Loucy (cell line): ENCODE data around the gene BAIAP2L1.

ENCODE experiments used
- H2AFZ ChIP-seq: fragments of 200-600 bp; sonication (generic); 2 replicates; pipeline ENCODE4 v1.6.0; 2016; ENCODE audit warnings: antibody characterized with exemption, mild to moderate bottlenecking, low read length, moderate library complexity
- H3F3A ChIP-seq: fragments of 200-600 bp; 2 replicates; pipeline ENCODE4 v1.6.0; 2016; ENCODE audit warnings: antibody characterized with exemption, low read depth, mild to moderate bottlenecking
- H3K27me3 ChIP-seq: fragments of 200-600 bp; sonication (generic); 2 replicates; pipeline ENCODE4 v1.6.1; 2014; ENCODE audit warnings: low read length, mild to moderate bottlenecking; ENCODE audit not compliant: insufficient read depth, poor library complexity, severe bottlenecking
- H3K36me3 ChIP-seq: fragments of 200-600 bp; sonication (generic); 2 replicates; pipeline ENCODE4 v1.6.1; 2016; ENCODE audit warnings: low read length; ENCODE audit not compliant: insufficient read depth
- H3K4me1 ChIP-seq: fragments of 200-600 bp; sonication (generic); 2 replicates; pipeline ENCODE4 v1.5.1; 2014; ENCODE audit warnings: low read length, mild to moderate bottlenecking; ENCODE audit not compliant: insufficient read depth, poor library complexity, severe bottlenecking
- H3K4me2 ChIP-seq: fragments of 200-600 bp; sonication (generic); 2 replicates; pipeline ENCODE4 v1.6.0; 2014; ENCODE audit warnings: antibody characterized with exemption, low read length, low read depth, mild to moderate bottlenecking; ENCODE audit not compliant: poor library complexity, severe bottlenecking
- H3K4me3 ChIP-seq: fragments of 200-600 bp; sonication (generic); 2 replicates; pipeline ENCODE4 v1.5.1; 2014; ENCODE audit warnings: low read length, mild to moderate bottlenecking, mixed read lengths; ENCODE audit not compliant: poor library complexity, severe bottlenecking
- H3K79me2 ChIP-seq: fragments of 200-600 bp; sonication (generic); 2 replicates; pipeline ENCODE4 v1.6.1; 2014; ENCODE audit warnings: low read length; ENCODE audit not compliant: insufficient read depth
- H3K9ac ChIP-seq: fragments of 200-600 bp; sonication (generic); 2 replicates; pipeline ENCODE4 v1.6.0; 2014; ENCODE audit warnings: mild to moderate bottlenecking, low read depth, low read length, moderate library complexity; ENCODE audit not compliant: poor library complexity, severe bottlenecking
- H3K9me2 ChIP-seq: fragments of 200-600 bp; sonication (generic); replicated peaks from 2 replicates; pipeline ENCODE4 v1.6.1; 2016; ENCODE audit warnings: low read depth, low read length, mixed read lengths
- H3K9me3 ChIP-seq: fragments of 200-600 bp; sonication (generic); 2 replicates; pipeline ENCODE4 v1.6.1; 2014; ENCODE audit warnings: mild to moderate bottlenecking, antibody characterized with exemption, low read length, low read depth; ENCODE audit not compliant: insufficient read depth
- H4K20me1 ChIP-seq: fragments of 200-600 bp; sonication (generic); 2 replicates; pipeline ENCODE4 v1.6.0; 2014; ENCODE audit warnings: antibody characterized with exemption, low read length, mild to moderate bottlenecking; ENCODE audit not compliant: insufficient read depth, poor library complexity, severe bottlenecking
- CTCF ChIP-seq: fragments of 200-600 bp; sonication (generic); conservative IDR thresholded peaks from 2 replicates; pipeline ENCODE4 v1.5.1; 2014; ENCODE audit warnings: mild to moderate bottlenecking, antibody characterized with exemption, low read length
- EZH2phosphoT487 ChIP-seq: fragments of 200-600 bp; IDR thresholded peaks from 2 replicates; pipeline ENCODE4 v1.6.1; 2018; ENCODE audit warnings: antibody characterized with exemption, mild to moderate bottlenecking, moderate library complexity, borderline replicate concordance

The BAIAP2L1 gene

DNA sequence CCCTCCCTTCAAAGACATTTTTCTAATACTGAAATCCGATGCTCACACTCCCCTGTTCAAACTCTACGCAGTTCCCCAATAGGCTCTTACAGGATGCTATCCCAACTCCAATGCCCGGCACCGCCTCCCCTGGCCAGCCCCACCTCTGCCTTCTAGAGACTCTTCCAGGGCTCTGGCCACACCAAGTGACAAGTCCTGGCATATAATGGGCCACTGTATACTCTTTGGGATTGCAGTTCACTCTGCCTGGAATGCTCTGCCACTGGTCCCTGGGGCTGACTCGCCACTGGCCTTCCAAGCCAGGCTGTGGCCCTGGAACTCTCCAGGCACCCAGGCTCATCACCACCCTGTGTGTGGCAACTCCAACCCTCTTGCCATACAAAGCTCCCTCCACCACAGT lies 122.5 kb downstream of the BAIAP2L1 start:
- no peaks in the 10 kb centered on the region for H3K9me3 ChIP-seq
- H3K4me3 ChIP-seq, result no peak overlapping the region
- no peak overlapping the region for H3K4me2 ChIP-seq
- H3K4me1 ChIP-seq, result peaks cover 18% of the 10 kb centered on the region
- no peaks in the 10 kb centered on the region for H3K36me3 ChIP-seq
- TF ChIP-seq EZH2phosphoT487, result no peak
- TF ChIP-seq CTCF, result no peak
- no peaks in the 10 kb centered on the region for H3F3A ChIP-seq
- no peaks in the 10 kb centered on the region for H3K9me2 ChIP-seq
- H3K9ac ChIP-seq, result no peak overlapping the region
- H3K27me3 ChIP-seq, result no peaks in the 10 kb centered on the region
- peaks cover 15% of the 10 kb centered on the region for H4K20me1 ChIP-seq
- H3K79me2 ChIP-seq, result peaks cover 17% of the 10 kb centered on the region; the same call in 1 of the 2 replicates
- H2AFZ ChIP-seq, result no peak overlapping the region

GRCh38 chr7:98276241-98276761 lies 124.6 kb downstream of the BAIAP2L1 start:
- H2AFZ ChIP-seq, result no peak overlapping the region
- no peaks in the 10 kb centered on the region for H3K79me2 ChIP-seq
- no peak overlapping the region for H3K4me2 ChIP-seq
- H3K9ac ChIP-seq, result no peak overlapping the region
- H3K4me3 ChIP-seq, result no peak overlapping the region
- TF ChIP-seq EZH2phosphoT487, result no peak
- TF ChIP-seq CTCF, result no peak
- peaks cover 5% of the 10 kb centered on the region for H3K4me1 ChIP-seq
- H3K9me3 ChIP-seq, result no peaks in the 10 kb centered on the region
- no peaks in the 10 kb centered on the region for H3F3A ChIP-seq
- no peaks in the 10 kb centered on the region for H3K36me3 ChIP-seq
- H3K27me3 ChIP-seq, result no peaks in the 10 kb centered on the region
- H3K9me2 ChIP-seq, result no peaks in the 10 kb centered on the region
- no peaks in the 10 kb centered on the region for H4K20me1 ChIP-seq

GRCh38 chr7:98267303-98267702 lies 133.6 kb downstream of the BAIAP2L1 start:
- Histone ChIP-seq H4K20me1 (no peaks in the 10 kb centered on the region), H2AFZ (no peak overlapping the region), H3K4me3 (no peak overlapping the region), H3K9me3 (no peaks in the 10 kb centered on the region), H3F3A (no peaks in the 10 kb centered on the region), H3K9me2 (no peaks in the 10 kb centered on the region), H3K79me2 (no peaks in the 10 kb centered on the region), H3K4me2 (no peak overlapping the region), H3K36me3 (no peaks in the 10 kb centered on the region), H3K27me3 (no peaks in the 10 kb centered on the region), H3K9ac (no peak overlapping the region), H3K4me1 (peaks cover 7% of the 10 kb centered on the region)
- no peak for TF ChIP-seq CTCF
- no peak for TF ChIP-seq EZH2phosphoT487
